Neural progenitor cell (in vitro differentiated cells): Measurements from ENCODE around the gene LRBA.

Source experiments
- CTCF ChIP-seq: fragments of 200-600 bp; sonication (generic); IDR thresholded peaks from 2 replicates; pipeline ENCODE4 v1.5.1; 2017; ENCODE audit warnings: antibody characterized with exemption, mild to moderate bottlenecking
- EZH2 ChIP-seq: fragments of 200-600 bp; sonication (generic); IDR thresholded peaks from 2 replicates; pipeline ENCODE4 v1.6.1; 2017; ENCODE audit warnings: antibody characterized with exemption, mild to moderate bottlenecking, moderate library complexity

GRCh38 chr4:150948074-150948473 is 67.0 kb downstream of the LRBA start:
- TF ChIP-seq EZH2 (no peak), CTCF (no peak)
